ENCODE results near the gene TMEM150B.

The TMEM150B gene

GRCh38 chr19:55287361-55288079, 37.6 kb downstream of the TMEM150B start:
- TF ChIP-seq GATA3 (IDR thresholded peaks at IDR 0.05; ENCODE audit: low read depth, low read length), result no peak
- no peak for TF ChIP-seq GATA2 (IDR thresholded peaks at IDR 0.05; ENCODE audit: low read depth, low read length)

- TF ChIP-seq GATA2 (IDR thresholded peaks at IDR 0.05; ENCODE audit: low read depth, low read length) (no peak), GATA3 (IDR thresholded peaks at IDR 0.05; ENCODE audit: low read depth, low read length) (no peak)
Observed at GRCh38 chr19:55285229-55285890, 39.8 kb downstream of the TMEM150B start.

- TF ChIP-seq GATA3 (IDR thresholded peaks at IDR 0.05; ENCODE audit: low read depth, low read length) (no peak), GATA2 (IDR thresholded peaks at IDR 0.05; ENCODE audit: low read depth, low read length) (no peak)
Observed at GRCh38 chr19:55284405-55285058, 40.6 kb downstream of the TMEM150B start.

GRCh38 chr19:55283548-55284377, 41.4 kb downstream of the TMEM150B start, which contains the start of gene BRSK1:
Gene BRSK1, plus strand, starts transcription at chr19:55283997. Its CDS starts 446 bp downstream, at chr19:55284443.
- no peak for TF ChIP-seq GATA2 (IDR thresholded peaks at IDR 0.05; ENCODE audit: low read depth, low read length)
- no peak for TF ChIP-seq GATA3 (IDR thresholded peaks at IDR 0.05; ENCODE audit: low read depth, low read length)

- TF ChIP-seq GATA3 (IDR thresholded peaks at IDR 0.05; ENCODE audit: low read depth, low read length), result no peak
- TF ChIP-seq GATA2 (IDR thresholded peaks at IDR 0.05; ENCODE audit: low read depth, low read length), result no peak
Observed at GRCh38 chr19:55279770-55280643, 45.1 kb downstream of the TMEM150B start, which contains the start of gene HSPBP1. Gene HSPBP1, minus strand, starts transcription at chr19:55280110. Its CDS starts 502 bp downstream, at chr19:55279608.

GRCh38 chr19:55279340-55279739, 45.8 kb downstream of the TMEM150B start:
- TF ChIP-seq GATA3 (IDR thresholded peaks at IDR 0.05; ENCODE audit: low read depth, low read length) (no peak), GATA2 (IDR thresholded peaks at IDR 0.05; ENCODE audit: low read depth, low read length) (no peak)

GRCh38 chr19:55278391-55279135, 46.6 kb downstream of the TMEM150B start:
- TF ChIP-seq GATA3 (IDR thresholded peaks at IDR 0.05; ENCODE audit: low read depth, low read length) (no peak), GATA2 (IDR thresholded peaks at IDR 0.05; ENCODE audit: low read depth, low read length) (no peak)

GRCh38 chr19:55277494-55277893, 47.6 kb downstream of the TMEM150B start:
- no peak for TF ChIP-seq GATA3 (IDR thresholded peaks at IDR 0.05; ENCODE audit: low read depth, low read length)
- TF ChIP-seq GATA2 (IDR thresholded peaks at IDR 0.05; ENCODE audit: low read depth, low read length), result no peak

GRCh38 chr19:55276720-55277430, 48.3 kb downstream of the TMEM150B start:
- TF ChIP-seq GATA2 (IDR thresholded peaks at IDR 0.05; ENCODE audit: low read depth, low read length), result no peak
- no peak for TF ChIP-seq GATA3 (IDR thresholded peaks at IDR 0.05; ENCODE audit: low read depth, low read length)

GRCh38 chr19:55275851-55276719, 49.1 kb downstream of the TMEM150B start:
- TF ChIP-seq GATA3 (IDR thresholded peaks at IDR 0.05; ENCODE audit: low read depth, low read length) (no peak), GATA2 (IDR thresholded peaks at IDR 0.05; ENCODE audit: low read depth, low read length) (no peak)
